Esophagus muscularis mucosa (tissue), 4 donors: ENCODE measurements around the gene SLC45A1.

ENCODE experiments used
- EP300 ChIP-seq: sonication (generic); formaldehyde crosslinking; IDR thresholded peaks from one replicate; pipeline ENCODE4 v1.6.1; 2017; ENCODE audit warnings: antibody characterized with exemption
- POLR2A ChIP-seq: fragments of 450-650 bp; IDR thresholded peaks from one replicate; pipeline ENCODE4 v1.6.1; 2017; ENCODE audit warnings: antibody characterized with exemption, moderate library complexity, mild to moderate bottlenecking, low read depth
- TF ChIP-seq, protein P1 (sequence below), 3 experiments: fragments of 200-600 bp in 2 of 3; fragments of 450-650 bp in 1 of 3; sonication (generic) in 2 of 3; IDR thresholded peaks; one replicate each; pipeline ENCODE4 v1.5.1; 2017 to 2019; ENCODE audit warnings: antibody characterized with exemption in 3 of 3, mild to moderate bottlenecking in 2 of 3, moderate library complexity in 1 of 3

DNA sequence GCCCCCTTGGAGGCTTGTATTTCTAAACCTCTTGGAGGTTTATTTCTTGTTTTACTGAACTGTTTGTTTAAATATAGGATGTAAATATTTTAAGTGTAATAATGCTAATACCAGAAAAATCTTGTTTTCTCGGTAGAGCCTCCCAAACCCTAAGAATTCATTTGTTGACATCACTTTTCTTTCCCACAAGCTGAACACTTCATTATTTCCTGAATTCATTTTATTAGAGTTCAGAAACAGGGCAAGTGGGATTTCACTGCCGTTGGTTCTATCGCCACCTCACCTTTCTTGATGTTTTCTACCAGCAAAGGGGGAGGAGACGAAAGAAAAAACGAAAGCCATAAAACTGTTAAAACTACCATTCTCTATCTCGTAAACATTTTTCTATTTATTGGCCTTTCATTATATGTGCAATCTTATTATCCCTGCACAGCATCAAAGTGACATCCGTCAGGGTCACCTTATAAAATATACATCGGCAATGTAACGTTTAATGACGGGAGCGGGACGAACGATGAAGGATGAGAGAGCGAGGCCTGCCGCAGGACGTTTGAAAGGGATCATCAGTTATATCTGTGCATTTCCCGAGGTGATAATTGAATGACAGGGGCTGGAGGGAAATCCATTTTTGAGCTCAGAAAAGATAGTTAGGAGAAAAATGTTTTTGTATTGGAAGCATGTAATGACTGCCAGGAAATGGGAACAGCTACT lies 59.5 kb downstream of the SLC45A1 start:
- TF ChIP-seq, protein P1, sequence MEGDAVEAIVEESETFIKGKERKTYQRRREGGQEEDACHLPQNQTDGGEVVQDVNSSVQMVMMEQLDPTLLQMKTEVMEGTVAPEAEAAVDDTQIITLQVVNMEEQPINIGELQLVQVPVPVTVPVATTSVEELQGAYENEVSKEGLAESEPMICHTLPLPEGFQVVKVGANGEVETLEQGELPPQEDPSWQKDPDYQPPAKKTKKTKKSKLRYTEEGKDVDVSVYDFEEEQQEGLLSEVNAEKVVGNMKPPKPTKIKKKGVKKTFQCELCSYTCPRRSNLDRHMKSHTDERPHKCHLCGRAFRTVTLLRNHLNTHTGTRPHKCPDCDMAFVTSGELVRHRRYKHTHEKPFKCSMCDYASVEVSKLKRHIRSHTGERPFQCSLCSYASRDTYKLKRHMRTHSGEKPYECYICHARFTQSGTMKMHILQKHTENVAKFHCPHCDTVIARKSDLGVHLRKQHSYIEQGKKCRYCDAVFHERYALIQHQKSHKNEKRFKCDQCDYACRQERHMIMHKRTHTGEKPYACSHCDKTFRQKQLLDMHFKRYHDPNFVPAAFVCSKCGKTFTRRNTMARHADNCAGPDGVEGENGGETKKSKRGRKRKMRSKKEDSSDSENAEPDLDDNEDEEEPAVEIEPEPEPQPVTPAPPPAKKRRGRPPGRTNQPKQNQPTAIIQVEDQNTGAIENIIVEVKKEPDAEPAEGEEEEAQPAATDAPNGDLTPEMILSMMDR (IDR thresholded peaks at IDR 0.05): no peak
- no peak for TF ChIP-seq POLR2A
- TF ChIP-seq EP300: no peak
